GM18502 (cell line): ENCODE measurements around the gene PIK3C3.

ENCODE experiments used
- ATAC-seq: cut with Tn5 transposase; IDR thresholded peaks from one replicate; pipeline ENCODE4 v1.9.1; 2021; ENCODE audit warnings: mild to moderate bottlenecking; ENCODE audit not compliant: unreplicated experiment, poor library complexity

The PIK3C3 gene

GRCh38 chr18:42053188-42053781 lies 98.3 kb downstream of the PIK3C3 start:
- ATAC-seq = peak; percentile 90

- ATAC-seq = no peak
Measured at GRCh38 chr18:42064109-42064508, 109.1 kb downstream of the PIK3C3 start.

GRCh38 chr18:42067518-42067917 lies 112.5 kb downstream of the PIK3C3 start:
- ATAC-seq = no peak

- ATAC-seq = no peak
Measured at GRCh38 chr18:42068030-42068429, 113.0 kb downstream of the PIK3C3 start.

GRCh38 chr18:42069036-42069435 lies 114.0 kb downstream of the PIK3C3 start:
- no peak for ATAC-seq

GRCh38 chr18:42072407-42072806 lies 117.4 kb downstream of the PIK3C3 start:
- ATAC-seq = no peak

- no peak for ATAC-seq
Measured at GRCh38 chr18:42074704-42075103, 119.7 kb downstream of the PIK3C3 start.

- ATAC-seq = no peak
Measured at GRCh38 chr18:42078711-42079110, 123.7 kb downstream of the PIK3C3 start.

- no peak for ATAC-seq
Measured at GRCh38 chr18:42080340-42080739, 125.3 kb downstream of the PIK3C3 start.

GRCh38 chr18:42082415-42083234 lies 127.6 kb downstream of the PIK3C3 start:
- ATAC-seq = no peak

GRCh38 chr18:42086288-42086687 lies 131.3 kb downstream of the PIK3C3 start:
- ATAC-seq = no peak

- no peak for ATAC-seq
Measured at GRCh38 chr18:42087235-42087634, 132.2 kb downstream of the PIK3C3 start.

GRCh38 chr18:42087876-42088275 lies 132.8 kb downstream of the PIK3C3 start:
- no peak for ATAC-seq

- ATAC-seq = no peak
Measured at GRCh38 chr18:42092848-42093247, 137.8 kb downstream of the PIK3C3 start.

- ATAC-seq = no peak
Measured at GRCh38 chr18:42094875-42095274, 139.8 kb downstream of the PIK3C3 start.

- ATAC-seq = no peak
Measured at GRCh38 chr18:42095732-42096377, 140.8 kb downstream of the PIK3C3 start.

GRCh38 chr18:42100248-42100647 lies 145.2 kb downstream of the PIK3C3 start:
- ATAC-seq = no peak

GRCh38 chr18:42100911-42101310 lies 145.9 kb downstream of the PIK3C3 start:
- no peak for ATAC-seq

GRCh38 chr18:42105394-42105793 lies 150.4 kb downstream of the PIK3C3 start:
- ATAC-seq = no peak

- no peak for ATAC-seq
Measured at GRCh38 chr18:42106784-42107183, 151.8 kb downstream of the PIK3C3 start.

GRCh38 chr18:42107287-42107686 lies 152.3 kb downstream of the PIK3C3 start:
- ATAC-seq = no peak
